ENCODE measurements around the gene NAV2. TPM values are rescaled to one million over a fixed set of nuclear protein-coding genes. Genes with fewer than 3 reads are reported as not detected.

The NAV2 gene
- total RNA-seq, 1 experiment from 2014 or later, result 46.3 TPM

DNA sequence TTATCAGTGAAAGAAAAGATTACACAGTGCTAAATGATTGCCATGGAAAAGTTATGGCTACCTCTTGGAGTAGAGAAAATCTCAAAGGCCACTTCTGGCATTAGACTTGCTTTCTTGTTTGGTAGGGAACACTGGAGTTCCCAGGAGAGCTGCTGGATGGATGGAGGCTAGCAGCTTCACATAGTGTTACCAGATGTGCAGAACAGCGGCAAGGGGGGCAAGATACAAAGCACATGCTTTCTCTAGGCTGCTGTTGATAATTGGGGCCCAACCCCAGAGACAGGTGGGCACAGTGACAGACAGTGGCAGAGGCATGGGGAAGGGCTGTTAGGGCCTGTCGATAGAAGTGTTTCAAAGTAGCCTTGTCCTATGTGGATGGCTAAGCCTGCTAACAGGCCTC lies 352.8 kb downstream of the NAV2 start:
- H2AK5ac ChIP-seq (ENCODE audit: insufficient read length, low read length), result no peak overlapping the region
- no peak for DNase-seq
- no peak overlapping the region for H3K27ac ChIP-seq (ENCODE audit: insufficient read length, low read depth, low read length)
- H3K79me2 ChIP-seq (ENCODE audit: insufficient read depth, low read length), result no peaks in the 10 kb centered on the region
- H3K4ac ChIP-seq (ENCODE audit: low read depth, low read length), result no peak overlapping the region
- H2BK15ac ChIP-seq (ENCODE audit: low read depth, low read length), result no peak overlapping the region
- no peak overlapping the region for H4K8ac ChIP-seq (replicated peaks; ENCODE audit: insufficient read length, low read depth, low read length)
- no peaks in the 10 kb centered on the region for H3K23me2 ChIP-seq (ENCODE audit: insufficient read length, low read depth, low read length, poor library complexity, severe bottlenecking)
- H3T11ph ChIP-seq (ENCODE audit: low read length), result no peak overlapping the region
- no peaks in the 10 kb centered on the region for H3K27me3 Mint-ChIP-seq (ENCODE audit: low read depth)
- H2BK12ac ChIP-seq (ENCODE audit: insufficient read length, low read depth, low read length), result peak overlapping the region; percentile 52
- H3K9me3 Mint-ChIP-seq, result no peaks in the 10 kb centered on the region
- H3K27me3 ChIP-seq (ENCODE audit: insufficient read depth, low read length), result no peaks in the 10 kb centered on the region
- TF ChIP-seq, protein P1, sequence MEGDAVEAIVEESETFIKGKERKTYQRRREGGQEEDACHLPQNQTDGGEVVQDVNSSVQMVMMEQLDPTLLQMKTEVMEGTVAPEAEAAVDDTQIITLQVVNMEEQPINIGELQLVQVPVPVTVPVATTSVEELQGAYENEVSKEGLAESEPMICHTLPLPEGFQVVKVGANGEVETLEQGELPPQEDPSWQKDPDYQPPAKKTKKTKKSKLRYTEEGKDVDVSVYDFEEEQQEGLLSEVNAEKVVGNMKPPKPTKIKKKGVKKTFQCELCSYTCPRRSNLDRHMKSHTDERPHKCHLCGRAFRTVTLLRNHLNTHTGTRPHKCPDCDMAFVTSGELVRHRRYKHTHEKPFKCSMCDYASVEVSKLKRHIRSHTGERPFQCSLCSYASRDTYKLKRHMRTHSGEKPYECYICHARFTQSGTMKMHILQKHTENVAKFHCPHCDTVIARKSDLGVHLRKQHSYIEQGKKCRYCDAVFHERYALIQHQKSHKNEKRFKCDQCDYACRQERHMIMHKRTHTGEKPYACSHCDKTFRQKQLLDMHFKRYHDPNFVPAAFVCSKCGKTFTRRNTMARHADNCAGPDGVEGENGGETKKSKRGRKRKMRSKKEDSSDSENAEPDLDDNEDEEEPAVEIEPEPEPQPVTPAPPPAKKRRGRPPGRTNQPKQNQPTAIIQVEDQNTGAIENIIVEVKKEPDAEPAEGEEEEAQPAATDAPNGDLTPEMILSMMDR (conservative IDR thresholded peaks at IDR 0.05), result no peak
- H3K4me1 ChIP-seq (ENCODE audit: insufficient read depth, low read length), result peaks cover 8% of the 10 kb centered on the region; the same call in 1 of the 2 replicates
- H3K9ac ChIP-seq (ENCODE audit: extremely low read depth, insufficient read length, low read length), result no peak overlapping the region
- no peak overlapping the region for H3K56ac ChIP-seq (ENCODE audit: insufficient read length, low read depth, low read length)
- H3K4me1 Mint-ChIP-seq, result peaks cover 42 to 55% of the 10 kb centered on the region in 2 experiments
- no peak overlapping the region for H4K91ac ChIP-seq (ENCODE audit: insufficient read length, low read depth, low read length)
- no peak overlapping the region for H2BK120ac ChIP-seq (ENCODE audit: low read depth, low read length, poor library complexity, severe bottlenecking)
- no peak overlapping the region for H2AFZ ChIP-seq (ENCODE audit: low read length)
- H2BK20ac ChIP-seq (ENCODE audit: low read depth, low read length, poor library complexity, severe bottlenecking), result no peak overlapping the region
- H3K9me3 ChIP-seq (ENCODE audit: control insufficient read depth, low read depth, low read length), result no peaks in the 10 kb centered on the region
- H3K4me3 Mint-ChIP-seq, result peak overlapping the region in 1 of 2 experiments; percentile 28; a peak in 1 of 5 replicates
- no peak overlapping the region for H2BK5ac ChIP-seq (ENCODE audit: insufficient read length, low read length)
- H3K79me1 ChIP-seq (ENCODE audit: insufficient read depth, low read depth, low read length, poor library complexity, severe bottlenecking), result no peaks in the 10 kb centered on the region
- H4K20me1 ChIP-seq (ENCODE audit: control insufficient read depth, insufficient read depth, insufficient read length), result no peaks in the 10 kb centered on the region
- H4K5ac ChIP-seq (ENCODE audit: insufficient read length, low read depth, low read length), result no peak overlapping the region
- H3K36me3 Mint-ChIP-seq (ENCODE audit: insufficient read depth in 1 of 3, low read depth in 3 of 3), result peaks cover 36 to 63% (median 55%) of the 10 kb centered on the region in 3 experiments
- H3K4me2 ChIP-seq (ENCODE audit: insufficient read depth, insufficient read length, low read length), result peak overlapping the region; percentile 2
- H3K23ac ChIP-seq (ENCODE audit: insufficient read length, low read depth, low read length), result no peak overlapping the region
- no peak overlapping the region for H3K18ac ChIP-seq (ENCODE audit: insufficient read length, low read depth, low read length)
- H3K27ac Mint-ChIP-seq, result peak overlapping the region; percentile 82 to 95 (median 89); a peak in 6 of 7 replicates
- peak overlapping the region; percentile 86; the same call in 1 of the 2 replicates for H3K14ac ChIP-seq (ENCODE audit: insufficient read depth, low read length)
- WGBS (ENCODE audit: extremely low coverage, insufficient read length, low lambda C conversion rate), result no CpG with 5 or more reads among the region's 2 CpGs
